Glomerular visceral epithelial cell (primary cell): ENCODE measurements around the gene SMAD6.
A peak's percentile ranks its signal among the peaks of the same experiment; 100 is the strongest.

ENCODE experiments used
- DNase-seq: peaks from one replicate; pipeline ENCODE4 v3.0.0-alpha.2; 2016; ENCODE audit errors: extremely low spot score

Gene SMAD6

GRCh38 chr15:66775127-66776105, 73.4 kb downstream of the SMAD6 start:
- DNase-seq: no peak

- DNase-seq: no peak
Measured at GRCh38 chr15:66777054-66777453, 75.0 kb downstream of the SMAD6 start.

GRCh38 chr15:66777596-66778313, 75.7 kb downstream of the SMAD6 start:
- no peak for DNase-seq

- DNase-seq: no peak
Measured at GRCh38 chr15:66778314-66778665, 76.3 kb downstream of the SMAD6 start.

- DNase-seq: no peak
Measured at GRCh38 chr15:66778716-66779115, 76.7 kb downstream of the SMAD6 start.

DNA sequence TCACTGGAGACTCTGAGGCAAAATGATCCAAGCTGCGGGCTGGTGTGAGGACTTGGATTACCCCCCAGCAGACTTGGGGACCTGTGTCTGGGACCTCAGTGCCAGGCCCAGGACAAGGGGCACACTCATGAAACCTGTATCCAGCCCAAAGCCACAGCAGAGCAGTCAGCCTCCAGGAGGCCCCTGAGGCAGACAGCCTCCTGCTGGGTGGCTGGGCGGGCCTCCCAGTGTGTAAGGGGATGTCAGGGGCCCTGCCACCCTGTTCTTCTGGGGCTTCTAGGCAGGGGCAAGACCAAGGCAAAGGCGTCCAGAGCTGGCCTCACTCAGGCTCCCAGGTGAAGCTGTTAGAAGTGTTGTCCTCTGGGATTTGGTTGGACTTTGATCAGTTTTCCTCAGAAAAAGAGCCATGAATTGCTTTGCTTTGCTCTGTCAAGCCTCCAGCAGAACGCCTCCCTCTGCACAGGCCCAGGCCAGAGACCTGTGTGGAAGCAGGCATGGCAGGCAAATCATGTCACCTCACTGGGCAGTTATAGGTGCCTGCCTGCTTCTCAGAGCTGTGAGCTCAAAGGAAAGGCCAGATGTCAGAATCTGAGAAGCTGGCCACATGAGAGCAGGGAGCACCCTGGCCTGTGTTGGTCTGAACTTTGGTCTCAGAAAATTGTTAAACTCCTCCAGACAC, 77.4 kb downstream of the SMAD6 start:
- no peak for DNase-seq

DNA sequence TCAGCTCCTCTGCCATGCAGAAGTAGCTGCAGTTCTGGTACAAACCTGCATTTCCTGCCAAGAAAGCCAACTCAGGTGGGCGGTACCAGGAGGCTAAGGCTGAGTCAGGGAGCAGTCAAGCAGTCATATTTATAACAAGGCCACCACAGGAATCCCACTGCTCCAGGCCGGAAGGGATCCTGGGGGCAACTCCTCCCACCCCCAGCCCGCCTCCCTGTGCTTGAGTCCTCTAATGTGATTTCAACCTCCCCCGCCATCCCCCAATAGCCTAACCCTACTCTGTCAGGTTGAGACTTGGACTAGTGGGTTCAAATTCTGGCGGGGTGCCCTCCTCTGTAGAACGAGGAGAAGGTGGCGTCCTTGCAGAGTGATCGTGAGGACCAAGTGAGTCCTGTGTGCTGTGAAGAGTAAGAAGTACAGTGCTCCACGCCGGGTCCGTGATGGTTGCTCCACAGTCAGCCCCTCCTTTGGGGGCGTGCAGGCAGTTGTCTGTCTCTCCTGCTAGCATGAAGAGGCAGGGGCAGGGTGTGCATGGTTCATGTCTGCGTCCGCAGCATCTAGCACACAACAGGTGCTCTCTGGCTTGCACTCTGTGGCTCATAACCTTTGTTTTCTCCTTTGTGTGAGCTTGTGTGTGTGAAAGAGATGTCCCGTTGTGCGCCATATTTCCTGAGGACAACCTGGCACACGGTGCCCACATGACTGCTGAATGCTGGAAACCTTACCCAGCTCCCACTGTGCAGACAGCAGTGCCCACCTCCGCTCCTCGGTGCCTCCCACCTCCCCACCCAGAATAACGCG, 78.3 kb downstream of the SMAD6 start:
- DNase-seq: peak; percentile 93

DNA sequence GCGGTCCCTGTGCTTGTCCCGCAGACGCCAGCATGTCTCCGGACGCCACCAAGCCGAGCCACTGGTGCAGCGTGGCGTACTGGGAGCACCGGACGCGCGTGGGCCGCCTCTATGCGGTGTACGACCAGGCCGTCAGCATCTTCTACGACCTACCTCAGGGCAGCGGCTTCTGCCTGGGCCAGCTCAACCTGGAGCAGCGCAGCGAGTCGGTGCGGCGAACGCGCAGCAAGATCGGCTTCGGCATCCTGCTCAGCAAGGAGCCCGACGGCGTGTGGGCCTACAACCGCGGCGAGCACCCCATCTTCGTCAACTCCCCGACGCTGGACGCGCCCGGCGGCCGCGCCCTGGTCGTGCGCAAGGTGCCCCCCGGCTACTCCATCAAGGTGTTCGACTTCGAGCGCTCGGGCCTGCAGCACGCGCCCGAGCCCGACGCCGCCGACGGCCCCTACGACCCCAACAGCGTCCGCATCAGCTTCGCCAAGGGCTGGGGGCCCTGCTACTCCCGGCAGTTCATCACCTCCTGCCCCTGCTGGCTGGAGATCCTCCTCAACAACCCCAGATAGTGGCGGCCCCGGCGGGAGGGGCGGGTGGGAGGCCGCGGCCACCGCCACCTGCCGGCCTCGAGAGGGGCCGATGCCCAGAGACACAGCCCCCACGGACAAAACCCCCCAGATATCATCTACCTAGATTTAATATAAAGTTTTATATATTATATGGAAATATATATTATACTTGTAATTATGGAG, 79.1 kb downstream of the SMAD6 start:
- DNase-seq: no peak

GRCh38 chr15:66782785-66783184, 80.7 kb downstream of the SMAD6 start:
- DNase-seq: no peak

- DNase-seq: no peak
Measured at GRCh38 chr15:66783314-66783713, 81.3 kb downstream of the SMAD6 start.

DNA sequence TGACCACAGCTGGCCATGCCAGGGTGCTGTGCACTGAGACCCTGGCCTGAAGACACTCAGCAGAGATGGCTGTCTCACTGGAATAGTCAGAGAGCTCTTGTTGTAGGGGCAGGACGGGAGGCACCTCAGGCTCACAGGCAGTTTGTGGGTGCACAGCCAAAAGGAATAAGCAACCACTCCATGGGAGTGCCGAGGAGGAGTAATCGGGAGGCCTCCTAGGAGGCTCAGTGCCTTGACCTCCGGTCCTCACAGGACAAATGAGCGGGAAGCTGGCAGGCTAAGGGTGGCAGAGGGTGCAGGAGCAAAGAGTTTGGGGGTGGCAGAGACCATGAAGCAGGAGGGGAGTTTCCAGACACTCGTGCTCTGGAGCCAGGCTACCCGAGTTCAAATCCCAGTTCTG, 81.7 kb downstream of the SMAD6 start:
- no peak for DNase-seq

- DNase-seq: no peak
Measured at GRCh38 chr15:66784174-66784573, 82.1 kb downstream of the SMAD6 start.

GRCh38 chr15:66785637-66786036, 83.6 kb downstream of the SMAD6 start:
- DNase-seq: peak; percentile 81

GRCh38 chr15:66786222-66786621, 84.2 kb downstream of the SMAD6 start:
- no peak for DNase-seq

DNA sequence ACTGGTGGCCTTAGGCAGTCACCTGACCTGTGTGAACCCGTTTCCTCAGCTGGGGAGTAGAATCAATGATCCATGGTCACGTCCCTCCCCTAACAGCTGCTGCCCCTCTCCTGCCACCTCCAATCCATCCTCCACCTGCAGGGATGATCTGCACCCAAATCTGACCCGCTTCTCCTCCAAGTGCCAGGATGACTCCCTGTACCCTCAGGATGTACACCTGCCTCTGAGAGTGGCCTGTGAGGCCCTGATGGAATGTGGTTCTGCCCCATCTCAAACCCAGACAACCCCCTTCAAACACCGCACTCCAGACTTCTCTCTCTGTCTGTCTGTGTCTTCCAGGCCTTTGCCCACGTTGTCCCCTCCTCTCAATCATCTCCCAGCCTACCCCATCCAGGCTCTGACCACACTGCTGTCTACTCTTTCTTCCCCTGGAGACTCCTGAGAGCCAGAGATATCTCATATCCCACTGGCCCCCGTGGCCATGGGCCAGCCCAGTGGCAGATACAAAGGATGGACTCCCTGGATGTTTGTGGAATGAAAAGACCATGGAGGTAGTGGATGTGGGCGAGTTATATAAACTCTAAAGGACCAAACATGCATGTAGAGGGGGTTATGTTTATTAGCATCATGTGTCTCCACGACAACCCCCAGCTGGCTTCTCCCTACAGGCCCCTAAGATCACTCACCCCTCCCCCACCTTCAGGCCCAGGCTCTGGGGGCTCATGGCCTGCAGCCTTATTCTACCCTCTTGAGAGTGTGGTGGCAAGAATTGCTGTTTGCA, 84.9 kb downstream of the SMAD6 start:
- DNase-seq: no peak

- no peak for DNase-seq
Measured at GRCh38 chr15:66787489-66787871, 85.4 kb downstream of the SMAD6 start.

- no peak for DNase-seq
Measured at GRCh38 chr15:66788024-66788423, 86.0 kb downstream of the SMAD6 start.

- DNase-seq: peak; percentile 45
Measured at GRCh38 chr15:66789029-66790025, 87.3 kb downstream of the SMAD6 start.

DNA sequence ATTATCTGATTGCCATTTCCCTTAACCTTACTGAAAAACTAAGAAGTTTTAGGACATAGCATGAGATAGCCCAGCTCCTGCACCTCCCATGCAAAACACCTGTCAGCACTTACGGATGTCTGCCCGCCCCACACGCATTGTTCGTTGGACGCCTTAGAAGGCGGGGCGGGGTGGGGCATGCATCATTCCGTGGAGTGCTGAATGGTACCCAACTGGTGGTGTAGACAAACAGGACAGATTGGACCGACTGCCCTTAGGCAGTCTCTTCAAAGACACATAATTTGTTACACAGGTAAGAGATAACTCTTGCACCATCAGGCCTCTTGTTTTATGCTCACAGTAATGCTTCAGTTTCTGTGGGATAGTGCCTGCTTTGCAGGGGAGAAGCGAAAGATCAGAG, 93.8 kb downstream of the SMAD6 start:
- no peak for DNase-seq
